GM12872 (cell line): ENCODE results near the gene BBS9.

Experiments
- CTCF ChIP-seq: IDR thresholded peaks from 3 replicates; pipeline ENCODE4 v1.5.1; 2011; ENCODE audit warnings: low read depth, mild to moderate bottlenecking, low read length, moderate library complexity; ENCODE audit not compliant: insufficient read depth

BBS9 gene

GRCh38 chr7:33539659-33540400 lies 410.5 kb downstream of the BBS9 start:
- TF ChIP-seq CTCF: no peak

- TF ChIP-seq CTCF: no peak
Observed at GRCh38 chr7:33547880-33548279, 418.5 kb downstream of the BBS9 start.

GRCh38 chr7:33550363-33550762 lies 421.0 kb downstream of the BBS9 start:
- no peak for TF ChIP-seq CTCF

- TF ChIP-seq CTCF: no peak
Observed at GRCh38 chr7:33550979-33551378, 421.6 kb downstream of the BBS9 start.

GRCh38 chr7:33554046-33554445 lies 424.7 kb downstream of the BBS9 start:
- TF ChIP-seq CTCF: no peak

GRCh38 chr7:33554576-33554975 lies 425.2 kb downstream of the BBS9 start:
- no peak for TF ChIP-seq CTCF

- no peak for TF ChIP-seq CTCF
Observed at GRCh38 chr7:33556472-33556871, 427.1 kb downstream of the BBS9 start.
